GM23338 (cell line): ENCODE results near the gene FUT8.

Experiments used
- CREB1 ChIP-seq: fragments of 250-450 bp; sonication (Bioruptor Pico); IDR thresholded peaks from 2 replicates; pipeline ENCODE4 v1.5.0; 2020; ENCODE audit warnings: low read depth, mild to moderate bottlenecking, moderate library complexity
- CTCF ChIP-seq, 2 experiments: fragments of 200-600 bp in 1 of 2; sonication (generic) in 1 of 2; conservative IDR thresholded peaks; 2 replicates each; pipeline versions ENCODE4 v1.5.1 to v1.6.1; 2016 to 2017; ENCODE audit warnings: antibody characterized with exemption in 2 of 2, low read depth in 2 of 2, mild to moderate bottlenecking in 2 of 2, moderate library complexity in 1 of 2
- EZH2 ChIP-seq: fragments of 200-600 bp; sonication (generic); IDR thresholded peaks from one replicate; pipeline ENCODE4 v1.8.0; 2017; ENCODE audit warnings: antibody characterized with exemption, mild to moderate bottlenecking, low read depth; ENCODE audit not compliant: unreplicated experiment
- EZH2phosphoT487 ChIP-seq: fragments of 200-600 bp; sonication (generic); IDR thresholded peaks from one replicate; pipeline ENCODE4 v1.8.1; 2018; ENCODE audit warnings: antibody characterized with exemption; ENCODE audit not compliant: unreplicated experiment
- JUNB ChIP-seq: IDR thresholded peaks from one replicate; pipeline ENCODE4 v1.6.1; 2016; ENCODE audit warnings: antibody characterized with exemption; ENCODE audit not compliant: unreplicated experiment
- POLR2AphosphoS5 ChIP-seq: IDR thresholded peaks from 2 replicates; pipeline ENCODE4 v1.6.1; 2016; ENCODE audit warnings: antibody characterized with exemption, low read depth
- TF ChIP-seq, protein P1 (sequence below): IDR thresholded peaks from one replicate; pipeline ENCODE4 v1.6.1; 2018; ENCODE audit warnings: antibody characterized with exemption; ENCODE audit not compliant: unreplicated experiment
- TF ChIP-seq, protein P2 (sequence below): IDR thresholded peaks from 2 replicates; pipeline ENCODE4 v1.6.1; 2016; ENCODE audit warnings: antibody characterized with exemption

DNA sequence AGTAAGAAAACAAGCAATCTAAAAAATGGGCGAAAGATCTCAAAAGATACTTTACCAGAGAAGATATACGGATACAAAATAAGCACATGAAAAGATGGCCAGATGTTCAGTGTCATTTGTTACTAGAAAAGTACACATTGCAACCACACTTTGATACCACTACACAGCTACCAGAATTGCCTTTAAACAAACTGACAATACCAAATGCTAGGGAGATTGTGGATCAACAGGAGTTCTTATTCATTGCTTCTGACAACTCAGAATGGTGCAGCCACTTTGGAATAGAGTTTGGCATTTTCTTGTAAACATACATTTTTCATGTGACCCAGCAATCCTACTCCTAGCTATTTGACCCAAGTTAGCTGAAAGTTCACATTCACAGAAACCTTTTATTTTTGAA is 136.3 kb downstream of the FUT8 start:
- TF ChIP-seq EZH2, result no peak
- TF ChIP-seq CREB1 (CRISPR knock-in tag), result no peak
- TF ChIP-seq CTCF (conservative IDR thresholded peaks at IDR 0.05; ENCODE audit: low read depth in 2 of 2), result no peak
- TF ChIP-seq, protein P1, sequence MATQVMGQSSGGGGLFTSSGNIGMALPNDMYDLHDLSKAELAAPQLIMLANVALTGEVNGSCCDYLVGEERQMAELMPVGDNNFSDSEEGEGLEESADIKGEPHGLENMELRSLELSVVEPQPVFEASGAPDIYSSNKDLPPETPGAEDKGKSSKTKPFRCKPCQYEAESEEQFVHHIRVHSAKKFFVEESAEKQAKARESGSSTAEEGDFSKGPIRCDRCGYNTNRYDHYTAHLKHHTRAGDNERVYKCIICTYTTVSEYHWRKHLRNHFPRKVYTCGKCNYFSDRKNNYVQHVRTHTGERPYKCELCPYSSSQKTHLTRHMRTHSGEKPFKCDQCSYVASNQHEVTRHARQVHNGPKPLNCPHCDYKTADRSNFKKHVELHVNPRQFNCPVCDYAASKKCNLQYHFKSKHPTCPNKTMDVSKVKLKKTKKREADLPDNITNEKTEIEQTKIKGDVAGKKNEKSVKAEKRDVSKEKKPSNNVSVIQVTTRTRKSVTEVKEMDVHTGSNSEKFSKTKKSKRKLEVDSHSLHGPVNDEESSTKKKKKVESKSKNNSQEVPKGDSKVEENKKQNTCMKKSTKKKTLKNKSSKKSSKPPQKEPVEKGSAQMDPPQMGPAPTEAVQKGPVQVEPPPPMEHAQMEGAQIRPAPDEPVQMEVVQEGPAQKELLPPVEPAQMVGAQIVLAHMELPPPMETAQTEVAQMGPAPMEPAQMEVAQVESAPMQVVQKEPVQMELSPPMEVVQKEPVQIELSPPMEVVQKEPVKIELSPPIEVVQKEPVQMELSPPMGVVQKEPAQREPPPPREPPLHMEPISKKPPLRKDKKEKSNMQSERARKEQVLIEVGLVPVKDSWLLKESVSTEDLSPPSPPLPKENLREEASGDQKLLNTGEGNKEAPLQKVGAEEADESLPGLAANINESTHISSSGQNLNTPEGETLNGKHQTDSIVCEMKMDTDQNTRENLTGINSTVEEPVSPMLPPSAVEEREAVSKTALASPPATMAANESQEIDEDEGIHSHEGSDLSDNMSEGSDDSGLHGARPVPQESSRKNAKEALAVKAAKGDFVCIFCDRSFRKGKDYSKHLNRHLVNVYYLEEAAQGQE, result no peak
- no peak for TF ChIP-seq JUNB
- TF ChIP-seq POLR2AphosphoS5, result no peak
- no peak for TF ChIP-seq EZH2phosphoT487
- TF ChIP-seq, protein P2, sequence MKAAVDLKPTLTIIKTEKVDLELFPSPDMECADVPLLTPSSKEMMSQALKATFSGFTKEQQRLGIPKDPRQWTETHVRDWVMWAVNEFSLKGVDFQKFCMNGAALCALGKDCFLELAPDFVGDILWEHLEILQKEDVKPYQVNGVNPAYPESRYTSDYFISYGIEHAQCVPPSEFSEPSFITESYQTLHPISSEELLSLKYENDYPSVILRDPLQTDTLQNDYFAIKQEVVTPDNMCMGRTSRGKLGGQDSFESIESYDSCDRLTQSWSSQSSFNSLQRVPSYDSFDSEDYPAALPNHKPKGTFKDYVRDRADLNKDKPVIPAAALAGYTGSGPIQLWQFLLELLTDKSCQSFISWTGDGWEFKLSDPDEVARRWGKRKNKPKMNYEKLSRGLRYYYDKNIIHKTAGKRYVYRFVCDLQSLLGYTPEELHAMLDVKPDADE, result no peak
